Ramos (cell line): ENCODE measurements around the gene DDX51.

Experiments used
- in situ Hi-C: fragments of 300-500 bp; cut with MboI; formaldehyde crosslinking; loops from one replicate; pipeline ENCODE4 v1.14.3; 2022; ENCODE audit warnings: low sequenced_read_pairs; ENCODE audit not compliant: unreplicated experiment

The DDX51 gene

GRCh38 chr12:132180648-132181546 lies 36.8 kb upstream of the DDX51 start:
- in situ Hi-C loops: no loop called here

- in situ Hi-C loops: no loop called here
These were observed 35.6 kb upstream of the DDX51 start for GRCh38 chr12:132179431-132180362.

DNA sequence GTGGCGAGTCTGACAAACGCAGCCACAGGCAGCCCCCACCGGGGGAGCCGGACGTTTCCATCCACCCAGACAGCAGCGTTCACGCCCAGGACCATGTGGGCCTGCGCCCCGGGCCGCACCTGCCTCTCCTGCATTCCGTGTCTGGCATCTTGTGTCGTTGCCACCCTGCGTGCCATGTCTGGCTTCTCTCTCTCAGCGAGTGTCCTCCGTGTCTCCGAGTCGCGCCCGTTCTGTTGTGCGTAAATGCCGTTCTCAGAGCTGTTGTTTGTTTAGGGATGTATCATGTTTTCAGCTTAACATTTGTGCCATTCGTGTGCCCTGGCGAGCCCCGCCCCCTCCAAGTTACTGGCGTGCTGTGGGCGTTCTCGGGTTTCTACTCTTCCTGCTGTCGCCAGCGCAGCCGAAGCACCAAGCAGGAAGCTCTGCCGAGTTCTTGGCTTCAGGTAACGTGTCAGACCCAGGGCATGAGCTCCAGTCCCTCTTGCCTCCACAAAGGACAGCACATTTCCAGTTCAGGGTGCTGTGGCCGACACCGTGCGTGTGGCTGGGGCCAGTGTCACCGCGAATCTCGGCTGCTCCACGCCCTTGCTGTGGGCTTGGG lies 34.8 kb upstream of the DDX51 start:
- in situ Hi-C loops: no loop called here

DNA sequence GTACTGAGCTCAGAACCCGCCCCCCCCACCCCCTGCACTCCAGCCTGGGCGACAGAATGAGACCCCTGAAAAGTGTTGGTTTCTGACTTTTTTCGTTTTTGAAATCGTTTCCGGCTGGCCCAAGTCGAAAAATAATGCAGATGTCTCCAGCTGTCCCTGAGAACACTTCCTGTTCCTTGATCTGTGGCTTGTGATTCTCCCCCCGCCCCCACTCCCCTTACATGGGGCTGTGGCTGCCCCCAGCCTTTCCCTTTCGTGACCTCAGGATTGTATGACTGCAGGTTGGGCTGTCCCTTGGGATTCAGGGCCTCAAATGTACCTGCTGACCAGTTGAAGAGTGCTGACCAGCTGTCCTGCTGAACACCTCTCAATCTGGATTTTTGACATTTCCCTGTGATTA lies 34.2 kb upstream of the DDX51 start:
- in situ Hi-C loops: no loop called here

GRCh38 chr12:132176920-132177551 lies 32.9 kb upstream of the DDX51 start:
- in situ Hi-C loops: no loop called here

GRCh38 chr12:132176385-132176919 lies 32.3 kb upstream of the DDX51 start:
- in situ Hi-C loops: no loop called here

DNA sequence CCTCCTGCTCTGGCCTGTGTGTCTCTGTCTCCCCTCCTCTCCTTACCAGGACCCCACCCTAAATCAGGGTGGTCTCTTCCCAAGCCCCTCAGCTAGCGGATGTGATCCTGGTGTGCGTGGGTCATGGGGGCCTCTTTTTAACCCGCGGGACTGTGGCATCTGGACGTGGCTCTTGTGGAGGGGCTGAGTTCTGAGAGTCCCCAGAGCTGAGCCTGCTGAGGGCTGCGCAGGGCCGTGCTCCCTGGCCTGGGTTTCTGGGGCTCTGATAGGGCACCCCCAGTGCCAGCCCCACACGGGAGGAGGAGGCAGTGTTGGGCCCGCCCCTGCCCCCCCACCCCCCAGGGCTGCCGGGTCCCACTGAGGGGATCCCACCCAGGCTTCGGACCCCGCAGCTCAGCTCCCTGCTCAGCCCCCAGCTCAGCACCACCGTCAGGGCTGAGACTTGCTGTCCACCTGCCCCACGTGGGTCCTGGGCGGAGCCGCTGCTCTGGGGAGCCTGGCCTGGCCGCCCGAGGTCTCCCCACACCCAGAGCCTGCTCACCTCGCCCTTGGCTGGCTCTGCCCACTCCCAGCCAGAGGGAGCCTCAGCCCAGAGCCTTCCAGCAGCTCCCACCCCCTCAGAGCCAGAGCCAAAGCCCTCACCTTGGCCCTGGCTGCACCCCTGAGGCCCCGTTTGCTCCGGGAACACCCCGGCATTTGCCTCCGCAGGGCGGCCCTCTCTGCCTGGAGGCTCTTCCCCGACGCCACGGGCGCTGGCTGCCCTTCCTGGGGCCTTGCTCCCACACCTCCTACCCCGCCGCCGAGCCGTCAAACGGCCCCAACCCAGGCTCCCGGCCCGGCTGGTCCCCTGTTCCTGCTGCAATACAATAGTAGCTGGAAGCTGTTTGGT lies 31.6 kb upstream of the DDX51 start:
- in situ Hi-C loops: no loop called here

GRCh38 chr12:132174839-132175490 lies 30.8 kb upstream of the DDX51 start:
- in situ Hi-C loops: no loop called here

DNA sequence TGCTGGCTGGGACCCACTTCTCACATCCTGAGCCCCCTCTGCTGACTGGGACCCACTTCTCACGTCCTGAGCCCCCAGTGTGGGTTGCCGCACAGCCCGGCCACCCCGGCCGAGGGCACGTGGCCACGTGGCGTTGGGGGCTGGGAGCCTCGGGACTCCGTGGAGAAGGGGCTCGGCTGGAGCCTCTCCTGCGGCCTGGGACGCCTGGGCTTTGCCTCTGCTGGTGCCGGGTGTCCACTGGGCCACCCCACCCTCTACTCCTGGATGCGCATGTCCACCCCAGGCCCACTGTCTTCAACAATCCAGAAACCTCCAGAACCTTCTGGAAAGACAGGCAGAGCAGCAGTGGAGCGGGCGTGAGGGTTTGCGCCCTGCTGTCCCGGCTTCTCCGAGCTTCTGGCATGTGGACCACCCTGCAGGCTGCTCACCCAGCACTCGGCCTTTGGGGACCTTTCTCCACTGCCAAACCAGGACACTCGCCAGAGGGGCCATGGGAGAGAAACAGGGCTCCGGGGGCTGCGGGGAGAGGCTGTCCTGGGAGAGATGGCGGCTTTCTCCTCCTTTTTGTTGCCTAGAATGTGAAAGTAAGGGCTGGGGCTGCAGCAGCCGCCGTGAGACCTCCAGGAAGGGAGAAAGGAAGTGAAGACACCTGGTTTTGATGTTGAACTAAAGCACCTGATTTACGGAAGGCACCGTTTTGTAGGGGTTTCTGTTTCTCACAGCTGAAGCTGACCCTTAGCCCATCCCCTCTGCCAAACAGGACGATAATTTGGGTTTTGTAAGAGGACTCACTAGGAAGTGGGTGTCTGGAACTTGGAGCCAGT lies 30.1 kb upstream of the DDX51 start:
- in situ Hi-C loops: no loop called here

- in situ Hi-C loops: no loop called here
These were observed 29.3 kb upstream of the DDX51 start for GRCh38 chr12:132173135-132174014.

GRCh38 chr12:132172619-132173018 lies 28.5 kb upstream of the DDX51 start:
- in situ Hi-C loops: no loop called here

GRCh38 chr12:132171968-132172521 lies 27.9 kb upstream of the DDX51 start:
- in situ Hi-C loops: no loop called here

DNA sequence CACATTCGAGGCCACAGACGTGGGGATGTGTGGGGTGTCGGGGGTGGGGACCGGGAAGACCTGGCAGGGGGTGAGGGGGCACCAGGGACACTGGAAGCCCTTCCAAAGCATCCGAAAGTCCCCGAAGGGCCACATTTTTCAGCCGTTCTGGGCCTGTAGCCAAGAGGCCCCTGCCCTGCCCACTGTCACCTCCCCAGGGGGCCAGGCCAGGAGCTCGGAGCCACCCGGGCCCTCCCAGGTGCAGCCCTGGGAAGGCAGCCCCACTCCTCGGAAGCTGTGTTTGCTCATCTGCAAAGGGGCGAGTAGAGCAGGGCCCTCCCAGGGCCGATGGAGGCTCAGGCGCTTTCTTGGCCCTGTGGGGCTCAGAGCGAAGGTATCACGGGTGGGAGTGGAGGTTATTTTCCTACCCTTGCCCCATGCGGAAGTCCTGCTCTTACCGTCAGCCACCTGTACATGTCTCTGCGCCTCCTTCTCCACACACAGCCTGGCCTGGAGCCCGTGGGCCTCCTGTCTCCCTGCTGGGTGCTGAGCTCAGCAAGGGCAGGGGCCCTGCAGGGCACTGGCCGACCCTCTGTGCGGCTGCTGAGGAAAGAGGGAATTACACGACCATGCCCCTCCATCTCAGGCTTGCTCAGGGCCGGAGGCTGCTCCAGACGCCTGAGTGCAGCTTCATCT lies 27.3 kb upstream of the DDX51 start:
- in situ Hi-C loops: no loop called here

- in situ Hi-C loops: no loop called here
These were observed 26.6 kb upstream of the DDX51 start for GRCh38 chr12:132170637-132171292.

- in situ Hi-C loops: no loop called here
These were observed 26.0 kb upstream of the DDX51 start for GRCh38 chr12:132170094-132170636.
